NCI-H2081 treated with DMSO at 0.1 percent for 48 hours (cell line): ENCODE results near the gene LRRC4.

ENCODE experiments used
- DNase-seq: peaks from one replicate; lab custom pipeline; 2025; lab: John Stamatoyannopoulos, UW

Gene LRRC4, protein sequence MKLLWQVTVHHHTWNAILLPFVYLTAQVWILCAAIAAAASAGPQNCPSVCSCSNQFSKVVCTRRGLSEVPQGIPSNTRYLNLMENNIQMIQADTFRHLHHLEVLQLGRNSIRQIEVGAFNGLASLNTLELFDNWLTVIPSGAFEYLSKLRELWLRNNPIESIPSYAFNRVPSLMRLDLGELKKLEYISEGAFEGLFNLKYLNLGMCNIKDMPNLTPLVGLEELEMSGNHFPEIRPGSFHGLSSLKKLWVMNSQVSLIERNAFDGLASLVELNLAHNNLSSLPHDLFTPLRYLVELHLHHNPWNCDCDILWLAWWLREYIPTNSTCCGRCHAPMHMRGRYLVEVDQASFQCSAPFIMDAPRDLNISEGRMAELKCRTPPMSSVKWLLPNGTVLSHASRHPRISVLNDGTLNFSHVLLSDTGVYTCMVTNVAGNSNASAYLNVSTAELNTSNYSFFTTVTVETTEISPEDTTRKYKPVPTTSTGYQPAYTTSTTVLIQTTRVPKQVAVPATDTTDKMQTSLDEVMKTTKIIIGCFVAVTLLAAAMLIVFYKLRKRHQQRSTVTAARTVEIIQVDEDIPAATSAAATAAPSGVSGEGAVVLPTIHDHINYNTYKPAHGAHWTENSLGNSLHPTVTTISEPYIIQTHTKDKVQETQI

DNA sequence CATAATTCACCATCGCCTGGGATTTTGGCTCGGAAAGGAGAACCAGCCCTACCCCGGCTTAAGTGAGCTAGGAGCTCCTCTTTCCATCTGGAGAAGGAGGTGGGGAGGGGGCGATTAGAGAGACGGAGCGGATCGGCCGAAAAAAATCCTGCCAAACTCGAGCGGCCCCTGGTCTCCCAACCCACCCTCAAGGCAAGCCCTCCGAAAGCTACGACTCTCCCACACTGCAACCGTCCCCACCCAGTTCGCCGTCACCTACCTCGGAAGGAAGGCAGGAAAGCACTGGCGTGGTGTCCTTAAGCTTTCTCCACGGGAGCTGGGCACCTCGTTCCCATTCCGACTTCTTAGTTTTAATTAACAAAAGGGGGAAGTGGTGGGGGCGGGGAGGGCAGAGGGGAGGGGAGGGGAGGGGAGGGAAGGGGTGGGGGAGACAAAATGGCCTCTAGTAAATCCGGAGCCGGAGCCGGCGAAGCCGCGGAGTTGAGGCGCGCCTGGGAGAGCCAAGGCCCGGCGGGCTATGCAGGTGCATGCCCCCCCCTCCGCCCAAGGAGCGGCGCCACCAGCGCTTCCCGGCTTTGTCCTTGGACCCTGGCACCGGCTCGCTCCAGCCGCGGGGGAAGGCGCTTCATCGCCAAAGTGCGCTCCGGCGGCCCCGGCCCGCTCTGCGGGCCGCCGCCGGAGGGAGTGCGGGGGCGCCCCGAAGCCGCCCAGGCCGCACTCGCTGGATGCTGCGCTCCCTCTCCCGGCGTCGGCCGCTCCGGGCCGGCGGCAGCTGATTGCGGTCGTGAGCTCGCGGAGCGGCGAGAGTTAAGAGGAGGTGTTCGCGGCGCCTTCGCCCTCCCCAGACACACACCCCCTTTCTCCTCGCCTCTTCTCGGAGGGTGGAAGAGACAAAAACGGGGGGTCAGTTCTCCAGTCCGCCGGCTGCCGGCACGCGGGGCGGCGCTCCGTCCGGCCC is at the start of gene LRRC4:
Gene LRRC4, minus strand, starts transcription at position 784 of the 958 bp plus-strand sequence. CDS start 797 bp downstream, outside the sequence.
- no peak for DNase-seq

DNA sequence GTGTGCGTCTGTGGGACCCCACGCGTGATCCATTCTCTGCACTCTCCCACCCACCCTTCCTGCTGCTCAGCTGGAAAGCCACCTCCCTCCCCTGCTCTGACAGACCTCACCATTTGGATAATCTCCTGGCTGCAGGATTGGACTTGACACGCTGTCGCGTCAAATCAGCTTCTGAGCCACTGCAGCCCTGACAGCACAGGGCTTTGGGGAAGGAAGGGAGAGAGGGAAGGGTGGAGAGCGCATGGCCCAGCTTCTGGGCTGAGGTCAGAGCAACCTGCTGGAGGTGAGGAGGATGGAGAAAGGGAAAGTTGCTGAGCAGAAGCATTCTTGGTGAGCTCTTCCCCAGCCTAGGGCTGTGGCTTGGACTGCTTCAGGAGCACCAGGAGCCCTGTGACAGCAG is 48.9 kb upstream of the LRRC4 start:
- DNase-seq: no peak

DNA sequence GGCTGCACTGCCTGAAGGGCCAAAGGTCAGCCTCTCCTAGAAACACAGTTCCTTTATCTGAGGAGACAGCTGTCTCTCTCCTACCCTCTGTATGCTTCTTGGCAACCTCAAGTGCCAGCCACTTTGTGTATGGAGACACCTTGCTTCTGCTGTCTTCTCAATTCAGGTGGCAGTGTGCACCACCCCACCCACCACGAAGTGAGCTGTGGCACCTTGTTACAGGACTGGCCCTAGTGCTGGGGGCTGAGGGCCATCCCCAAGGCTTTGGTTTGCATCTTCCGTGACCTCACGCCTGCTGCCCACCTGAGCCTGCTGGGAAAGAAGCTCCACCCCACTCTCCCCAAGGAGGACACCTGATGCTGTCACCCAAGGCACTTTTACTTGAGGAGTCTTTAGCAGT is 47.1 kb upstream of the LRRC4 start:
- DNase-seq: no peak

DNA sequence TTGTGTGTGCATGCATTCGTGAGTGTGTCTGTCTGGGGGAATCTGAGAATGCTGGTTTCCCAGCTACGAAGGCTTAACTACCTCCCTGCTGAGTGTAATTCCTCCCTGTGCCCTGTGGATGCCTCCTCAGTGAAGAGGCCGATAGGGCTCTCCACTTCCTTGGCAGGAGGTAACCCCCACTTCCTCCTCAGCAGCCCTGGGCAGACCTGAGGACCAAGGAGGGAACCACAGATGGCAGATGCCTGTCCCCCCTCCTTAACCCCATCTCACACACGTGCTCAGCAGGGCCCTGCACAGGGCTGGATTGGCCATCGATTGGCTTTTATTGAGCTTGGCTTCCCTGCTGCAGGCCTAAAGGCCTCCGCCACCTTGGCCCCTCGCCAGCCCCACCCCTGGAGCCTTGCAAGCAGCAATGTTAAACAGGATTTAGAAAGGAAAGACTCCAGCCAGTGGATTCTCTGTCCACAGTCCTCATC is 45.6 kb upstream of the LRRC4 start:
- no peak for DNase-seq

DNA sequence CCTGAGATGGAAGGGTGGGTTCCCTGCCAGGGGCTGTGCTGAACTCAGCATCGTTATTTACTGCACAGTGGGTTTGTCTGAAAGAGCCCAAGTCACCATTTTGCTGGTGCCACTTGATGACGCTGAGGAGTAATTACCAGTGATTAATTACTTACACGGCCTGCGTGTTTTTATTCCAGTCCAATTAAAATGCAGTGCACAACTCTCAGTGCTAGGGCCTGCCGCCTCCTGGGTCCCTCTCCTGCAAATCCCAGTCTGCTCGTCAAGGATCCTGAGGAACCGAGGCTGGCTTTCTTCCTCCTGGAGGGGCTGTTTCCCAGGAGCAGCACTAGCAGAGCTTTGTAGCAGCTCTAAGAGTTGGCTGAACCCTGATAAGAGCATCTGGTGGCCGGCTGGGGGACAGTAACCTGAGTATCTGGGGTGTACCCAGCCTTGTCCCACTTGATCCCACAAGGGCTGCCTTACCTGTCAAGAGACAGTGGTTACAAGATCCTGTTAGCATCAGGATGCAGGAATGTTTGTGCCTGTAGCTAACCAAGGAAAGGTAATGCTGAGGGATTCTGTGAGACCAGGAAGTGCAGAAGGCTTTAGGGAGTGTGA is 45.1 kb upstream of the LRRC4 start:
- DNase-seq: no peak

DNA sequence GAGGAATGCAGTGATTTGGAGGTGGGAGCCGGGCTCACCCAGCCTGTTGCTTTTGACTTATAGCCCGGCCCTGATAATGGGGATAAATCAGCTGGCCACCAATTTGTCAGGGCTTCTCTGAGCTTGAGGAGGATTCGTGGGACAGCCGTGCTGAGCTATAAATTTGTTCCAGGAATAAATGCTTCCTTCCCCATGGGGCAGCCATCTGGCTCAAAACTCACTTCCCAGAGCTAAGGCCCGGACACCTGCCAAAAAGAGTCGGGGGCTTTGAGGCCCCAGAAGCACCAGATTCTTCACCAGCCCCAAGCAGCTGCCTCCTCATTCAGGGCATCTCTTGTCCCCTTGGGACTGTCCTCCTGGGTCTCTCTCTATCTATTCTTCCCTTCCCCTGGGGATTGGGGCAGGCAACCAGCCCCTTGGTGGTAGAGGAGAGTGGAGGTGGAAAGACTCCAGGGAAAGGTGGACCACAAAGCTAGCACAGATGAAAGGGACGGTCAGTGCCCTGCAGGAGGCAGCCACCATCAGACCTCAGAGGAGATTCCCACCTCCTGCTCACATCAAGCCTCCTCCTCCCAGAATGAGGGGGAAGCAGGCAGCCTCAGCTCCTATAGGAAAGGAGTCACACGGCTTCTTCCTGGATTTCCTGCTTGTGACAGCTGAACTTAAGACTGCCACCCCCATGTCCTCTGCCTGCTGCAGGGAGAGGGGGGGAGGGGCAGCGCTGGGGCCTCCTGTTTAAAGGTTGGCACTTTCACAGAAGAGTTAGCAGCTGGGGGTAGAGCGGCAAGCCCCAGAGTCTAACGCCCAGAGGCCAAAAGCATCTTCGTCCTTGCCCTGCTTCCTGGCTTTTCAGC is 44.2 kb upstream of the LRRC4 start:
- no peak for DNase-seq

DNA sequence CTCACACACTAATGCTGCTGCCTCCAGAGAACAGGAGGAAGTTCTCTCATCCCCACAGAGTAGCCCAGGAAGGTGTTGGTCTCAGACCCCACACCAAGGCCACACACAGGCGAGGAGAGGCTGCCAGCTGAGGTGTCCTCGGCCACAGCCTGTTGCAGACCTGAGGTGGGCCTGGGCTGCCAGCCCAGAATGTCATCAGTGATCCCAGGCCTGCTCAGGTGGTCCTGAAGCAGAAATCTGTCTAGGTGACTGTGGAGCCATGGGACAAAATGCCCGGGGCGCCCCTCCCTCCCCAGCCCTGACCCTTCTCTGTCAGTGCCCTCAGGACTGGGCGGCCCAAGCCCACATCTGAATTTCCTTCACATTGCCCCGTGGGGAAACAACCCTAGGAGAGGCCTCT is 43.5 kb upstream of the LRRC4 start:
- no peak for DNase-seq

DNA sequence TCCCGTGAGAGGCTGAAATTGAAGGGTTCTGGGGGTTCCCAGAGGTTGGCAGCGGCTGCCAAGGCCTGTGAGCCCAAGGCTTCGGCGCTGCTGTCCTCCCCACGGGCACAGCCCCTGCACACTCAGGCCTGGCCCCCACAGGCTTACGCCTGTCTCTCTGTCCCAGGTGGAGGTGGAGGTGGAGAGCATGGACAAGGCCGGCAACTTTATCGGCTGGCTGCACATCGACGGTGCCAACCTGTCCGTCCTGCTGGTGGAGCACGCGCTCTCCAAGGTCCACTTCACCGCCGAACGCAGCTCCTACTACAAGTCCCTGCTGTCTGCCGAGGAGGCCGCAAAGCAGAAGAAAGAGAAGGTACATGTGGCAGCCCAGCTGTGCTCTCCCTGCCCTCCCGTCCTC is 43.1 kb upstream of the LRRC4 start:
- DNase-seq: no peak

DNA sequence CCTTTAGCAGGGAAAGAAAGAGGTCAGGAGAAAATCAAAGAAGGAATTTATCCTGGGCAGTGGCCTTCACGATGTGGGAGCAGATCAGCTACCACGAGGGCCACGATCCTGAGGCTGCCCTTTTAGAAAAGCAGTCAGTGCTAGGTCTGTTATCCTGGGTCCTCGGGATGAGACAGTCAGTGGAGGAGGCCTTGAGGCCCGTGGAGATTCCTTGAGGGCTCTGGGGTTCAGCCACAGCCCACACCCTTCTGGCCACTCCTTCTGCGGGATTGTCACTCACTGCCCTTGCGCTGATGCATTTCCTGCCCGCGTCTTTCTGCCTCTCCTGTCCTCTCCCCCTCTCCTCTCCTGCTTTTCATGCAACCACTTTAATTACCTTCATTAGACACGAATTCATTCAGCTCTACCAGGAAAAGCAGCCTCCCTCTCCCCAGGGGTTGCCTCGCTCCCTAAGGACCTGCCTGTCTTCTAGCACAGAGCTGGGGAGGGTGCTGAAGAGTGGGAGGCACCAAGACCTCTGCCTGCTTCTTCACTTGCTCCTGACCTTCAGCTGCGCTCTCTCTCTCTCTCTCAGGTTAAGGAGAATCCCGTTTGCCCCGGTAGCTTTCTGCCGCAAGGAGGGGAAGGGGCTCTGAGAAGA is 42.6 kb upstream of the LRRC4 start:
- DNase-seq: no peak

DNA sequence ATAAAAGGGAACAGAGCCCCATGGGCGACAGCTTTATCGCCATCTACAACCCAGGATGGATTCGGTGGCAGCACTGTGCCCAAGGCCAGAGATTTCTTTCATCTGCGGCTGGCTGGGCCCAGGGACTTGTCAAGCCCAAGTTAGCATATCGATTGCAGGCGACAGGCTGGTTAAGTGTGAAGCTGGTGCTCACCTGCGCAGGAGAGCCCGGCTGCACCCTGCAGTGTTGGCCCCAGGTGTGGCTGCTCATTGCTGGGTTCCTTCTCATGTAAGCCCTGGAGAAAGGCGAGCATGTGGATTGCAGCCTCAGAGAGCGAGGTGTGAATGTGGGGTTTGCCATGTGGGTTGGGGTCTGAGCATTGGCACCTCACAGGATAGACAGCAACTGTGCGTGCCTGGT is 40.6 kb upstream of the LRRC4 start:
- no peak for DNase-seq

DNA sequence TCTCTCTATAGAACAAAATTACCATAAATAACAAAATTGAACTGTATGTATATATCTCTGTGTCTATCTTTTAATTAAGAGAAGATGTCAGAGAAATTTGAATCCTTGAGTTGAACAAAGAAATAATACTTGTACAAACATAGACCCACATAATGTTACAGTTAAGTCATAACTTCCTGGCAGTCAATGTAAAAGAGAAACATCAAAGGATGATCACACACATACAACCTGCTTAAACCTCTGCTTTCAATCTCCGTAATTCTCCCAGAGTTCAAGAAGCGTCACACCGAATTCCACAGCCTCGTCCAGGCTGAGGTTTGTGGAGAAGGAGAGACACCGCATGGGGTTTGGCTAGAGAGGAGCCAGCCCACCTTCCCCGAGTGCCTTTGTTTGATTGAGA is 40.1 kb upstream of the LRRC4 start:
- no peak for DNase-seq

DNA sequence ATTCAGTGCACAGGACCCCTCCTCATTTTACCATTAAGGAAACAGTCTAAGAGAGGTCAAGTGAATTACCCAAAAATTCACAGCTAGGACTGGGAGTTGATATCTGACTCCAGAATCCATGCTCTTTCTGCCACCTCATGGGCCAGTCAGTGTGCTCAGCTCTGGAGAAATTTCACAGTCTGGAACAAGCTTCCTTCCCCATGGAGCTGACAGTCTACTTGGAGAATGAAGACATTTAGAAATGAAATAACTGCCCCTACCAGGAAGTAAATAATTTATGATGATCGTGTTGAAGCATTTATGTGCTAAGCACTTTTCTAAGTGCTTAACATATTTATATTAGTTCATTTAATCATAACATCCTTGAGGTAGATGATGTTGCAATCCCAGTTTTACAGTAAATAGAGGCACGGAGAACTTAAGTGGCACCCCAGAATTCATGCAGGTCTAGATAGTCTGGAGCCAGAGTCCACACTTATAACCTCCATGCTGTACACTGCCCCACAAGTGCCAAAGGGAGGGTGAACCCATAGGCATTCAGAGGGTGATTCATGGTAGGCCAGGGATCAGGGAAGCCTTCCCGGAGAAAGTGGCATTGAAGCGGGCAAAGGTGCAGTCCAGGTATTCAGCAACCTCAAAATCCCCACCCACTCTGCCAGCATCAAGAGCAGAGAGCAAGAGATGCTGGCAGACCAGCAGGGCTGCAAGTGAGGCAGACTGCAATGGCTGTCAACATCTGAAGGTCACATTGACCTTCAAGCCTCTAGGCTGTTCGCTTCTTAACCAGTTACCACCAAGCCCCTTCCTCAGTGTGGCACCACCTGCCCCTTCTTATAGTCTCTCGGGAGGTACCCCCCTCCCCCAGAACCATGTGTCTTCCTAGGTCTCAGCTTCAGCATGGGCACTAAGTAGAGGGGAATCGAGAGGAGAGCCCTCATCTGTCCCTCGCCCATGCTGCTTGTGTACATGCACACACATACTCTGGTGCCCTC is 38.4 kb upstream of the LRRC4 start:
- DNase-seq: no peak

DNA sequence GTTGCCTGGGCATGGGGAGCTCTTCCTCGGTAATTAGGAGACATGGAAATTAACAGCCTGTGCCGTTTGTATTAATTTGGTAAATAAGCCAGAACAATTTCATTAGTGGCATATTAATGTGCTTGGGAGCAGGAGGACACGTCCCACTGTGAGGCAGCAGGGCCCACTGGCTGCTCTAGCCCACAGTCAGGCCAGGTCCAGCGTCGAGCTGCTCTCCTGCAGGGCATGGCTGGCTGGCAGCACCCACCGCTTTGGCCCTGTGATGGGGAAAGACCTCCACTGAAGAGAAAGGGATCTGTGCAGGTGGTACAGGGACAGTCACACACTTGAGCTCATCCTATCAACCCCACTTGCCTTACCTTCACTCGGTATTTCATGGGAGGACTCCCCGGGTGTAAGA is 37.5 kb upstream of the LRRC4 start:
- no peak for DNase-seq

DNA sequence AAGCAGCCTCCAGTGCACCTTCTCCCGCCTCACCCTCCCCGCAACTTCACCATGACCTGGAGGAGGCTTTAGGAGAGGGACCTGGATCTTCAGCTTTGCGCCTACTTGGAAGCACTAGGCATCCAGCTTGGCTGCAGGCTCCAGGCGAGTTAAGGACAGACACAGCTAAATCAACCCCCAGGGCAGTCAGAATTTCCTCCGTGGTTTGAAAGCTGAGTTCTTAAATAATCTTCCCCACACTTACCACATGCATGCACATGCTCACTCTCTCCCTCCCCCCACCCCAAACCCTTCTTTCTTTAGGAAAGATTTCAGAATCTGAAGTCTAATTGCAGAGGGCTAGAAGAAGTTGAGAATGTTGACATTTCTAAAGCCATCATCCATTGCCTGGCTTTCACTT is 36.7 kb upstream of the LRRC4 start:
- DNase-seq: no peak

DNA sequence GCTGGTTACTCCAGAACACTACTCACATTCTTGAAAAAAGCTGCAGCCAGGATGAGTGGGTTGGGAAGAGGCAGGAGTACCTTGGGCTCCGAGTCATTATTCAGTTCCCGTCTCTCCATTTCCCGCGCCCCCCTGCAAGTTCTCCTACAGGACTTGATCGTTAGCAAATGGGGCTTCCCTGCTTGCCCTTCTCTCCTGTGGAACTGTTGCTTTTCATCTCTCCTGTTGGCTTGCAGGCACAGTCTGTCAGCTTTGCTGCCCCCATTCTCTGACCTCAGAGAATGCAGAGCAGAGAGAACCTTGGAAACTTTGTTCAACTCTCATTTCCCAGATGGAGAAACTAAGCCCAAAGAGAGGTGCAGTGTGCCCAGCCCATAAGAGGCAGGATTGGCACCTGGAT is 35.6 kb upstream of the LRRC4 start:
- no peak for DNase-seq

DNA sequence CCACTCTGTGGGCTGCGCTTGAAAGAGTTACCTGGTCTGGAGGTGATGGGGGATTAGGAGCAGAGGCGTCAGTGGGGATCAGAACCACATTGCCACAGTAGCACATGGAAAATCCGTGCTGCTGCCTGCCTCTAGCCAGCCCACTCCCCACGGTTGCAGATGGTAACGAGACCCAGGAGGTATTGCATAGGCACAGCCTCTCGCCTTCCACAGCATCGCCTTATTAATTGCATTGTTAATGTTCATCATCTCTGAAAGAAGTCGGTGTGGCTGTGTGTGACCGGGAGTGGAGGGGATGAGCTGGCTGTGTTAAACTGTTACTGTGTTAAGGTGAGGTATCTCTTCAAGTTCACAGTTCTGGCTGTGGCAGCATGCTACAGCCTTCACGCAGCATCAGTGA is 35.2 kb upstream of the LRRC4 start:
- no peak for DNase-seq

DNA sequence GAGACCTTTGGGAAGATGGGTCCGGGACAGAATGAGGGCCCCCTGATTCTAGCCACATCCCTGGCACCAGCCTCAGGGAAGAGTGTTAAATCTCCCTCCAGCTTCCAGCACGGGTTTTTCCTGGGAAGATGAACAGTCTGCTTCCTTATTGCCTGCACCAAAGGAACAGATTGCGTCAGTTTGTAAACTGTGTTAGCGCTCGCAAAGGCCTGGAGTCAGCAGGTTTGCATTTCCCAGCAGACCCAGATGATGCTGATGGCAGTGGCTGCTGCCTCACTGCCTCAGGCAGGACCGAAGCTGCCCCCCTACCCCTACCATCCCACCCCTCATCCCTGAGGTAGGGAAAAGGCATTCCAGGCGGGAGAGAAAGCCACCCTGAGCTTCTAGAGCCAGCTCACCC is 34.6 kb upstream of the LRRC4 start:
- DNase-seq: no peak

DNA sequence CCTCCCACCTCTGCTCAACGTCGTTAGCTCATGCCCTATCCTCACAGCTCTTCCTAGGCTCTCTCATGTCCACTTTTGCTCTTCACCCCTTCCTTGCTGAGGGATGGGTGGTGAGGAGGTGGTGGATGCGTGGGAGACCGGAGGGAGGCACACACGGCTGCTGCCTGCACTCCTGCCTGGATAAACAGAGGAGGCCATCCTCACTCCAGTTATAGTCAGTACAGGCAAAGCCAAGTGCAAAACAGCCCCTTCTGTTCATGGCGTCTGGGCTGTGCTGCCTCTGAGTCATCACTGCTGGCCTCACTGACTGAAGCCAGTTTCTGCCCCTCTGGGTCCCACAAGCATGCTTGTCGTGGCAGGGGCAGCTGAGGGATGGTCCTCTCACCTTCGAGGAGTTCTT is 31.9 kb upstream of the LRRC4 start:
- DNase-seq: no peak

DNA sequence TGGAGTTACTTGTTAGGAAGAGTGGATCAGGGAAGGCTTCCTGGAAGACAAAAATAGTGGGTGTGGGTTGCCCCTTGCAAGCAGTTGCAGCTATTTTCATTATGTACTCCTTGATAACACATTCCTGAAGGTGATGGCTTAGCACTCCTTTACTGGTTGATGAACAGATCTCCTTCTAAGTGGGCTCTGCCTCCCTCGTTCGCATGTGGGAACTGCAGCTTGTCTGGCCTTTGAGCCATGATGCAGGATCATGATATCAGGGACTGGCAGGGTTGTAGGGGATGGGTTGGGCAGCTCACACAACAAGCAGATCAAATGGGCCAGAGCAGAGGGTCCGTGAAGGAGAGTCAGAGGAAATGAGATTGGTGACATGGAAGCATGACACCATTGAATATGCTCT is 28.8 kb upstream of the LRRC4 start:
- DNase-seq: no peak
